ENCODE results near the gene LMOD3. TPM values are rescaled to one million over a fixed set of nuclear protein-coding genes. Genes with fewer than 3 reads are reported as not detected.

LMOD3 gene
- total RNA-seq, 1 experiment from 2014 or later, result not detected

DNA sequence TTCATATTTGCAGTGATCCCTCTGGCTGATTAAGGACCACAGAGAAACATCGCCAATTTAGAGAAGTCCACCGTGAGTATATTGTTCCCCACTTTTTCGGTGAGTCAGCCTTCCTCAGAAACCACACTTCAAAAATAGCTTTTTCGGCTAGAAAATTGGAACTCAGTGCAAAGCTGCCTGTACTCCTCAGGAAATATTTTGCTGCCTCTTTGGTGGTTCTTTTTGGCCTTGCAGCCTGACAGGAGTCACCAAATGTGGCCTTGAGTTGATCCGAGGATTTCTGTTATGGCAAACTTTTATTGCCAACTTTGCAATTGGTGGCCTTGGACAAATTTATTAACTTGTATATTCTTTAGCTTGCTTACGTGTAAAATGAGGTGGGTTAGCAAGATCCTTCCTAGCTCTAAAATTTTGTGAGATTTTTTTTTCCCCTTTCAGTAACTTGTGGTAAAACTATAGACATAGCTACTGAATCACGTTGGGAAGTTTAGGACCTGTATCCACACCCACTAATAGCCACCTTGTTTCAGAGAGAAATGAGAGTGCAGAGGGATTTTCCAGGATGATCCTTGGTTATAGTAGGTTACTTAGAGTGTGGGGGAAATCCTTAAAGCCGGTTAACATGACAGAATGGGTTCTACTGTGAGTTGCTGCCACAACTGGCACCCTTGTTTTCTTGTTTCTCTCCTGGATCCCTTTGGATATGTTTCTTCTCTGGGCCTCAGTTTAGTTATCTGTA is 27.8 kb downstream of the LMOD3 start:
- Mint-ChIP-seq H3K27ac (ENCODE audit: unreplicated experiment) (no peak overlapping the region), H3K36me3 (ENCODE audit: insufficient read depth, unreplicated experiment) (peaks cover 38% of the 10 kb centered on the region), H3K9me3 (ENCODE audit: low read depth, unreplicated experiment) (no peaks in the 10 kb centered on the region), H3K4me1 (ENCODE audit: low read depth, unreplicated experiment) (peaks cover 30% of the 10 kb centered on the region), H3K4me3 (ENCODE audit: low read depth, unreplicated experiment) (no peak overlapping the region), H3K27me3 (ENCODE audit: unreplicated experiment) (no peaks in the 10 kb centered on the region)
- CTCF ChIA-PET, result no interaction called here
- BruUV-seq (replicated peaks), result no TSS peak
- TF ChIP-seq CTCF (IDR thresholded peaks at IDR 0.05; ENCODE audit: unreplicated experiment), result no peak
- no peak for DNase-seq
- intact Hi-C loops (cut with micrococcal nuclease; ENCODE audit: unreplicated experiment), result no loop called here

DNA sequence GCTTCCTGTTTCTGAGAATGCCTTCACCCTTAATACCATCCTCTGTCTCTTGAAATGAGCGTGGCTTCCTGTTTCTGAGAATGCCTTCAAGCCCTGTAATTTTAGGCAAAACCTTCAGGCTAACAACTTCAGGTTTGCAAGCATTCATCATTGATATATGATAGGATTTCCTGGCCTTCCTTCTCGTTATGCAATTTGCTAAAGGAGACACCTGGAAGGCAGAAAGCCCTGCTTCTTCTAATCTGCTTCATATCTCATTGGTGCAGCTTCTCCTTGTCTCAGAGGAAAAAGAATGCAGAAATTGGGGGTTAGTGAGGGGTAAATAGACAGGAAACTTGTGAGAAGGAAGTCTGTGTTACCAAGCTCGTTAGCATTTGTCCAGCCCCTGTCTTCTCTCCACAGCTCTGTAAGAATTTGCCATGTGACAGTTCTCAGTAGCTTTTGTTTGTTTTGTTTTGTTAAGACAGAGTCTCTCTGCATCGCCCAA is 30.3 kb downstream of the LMOD3 start:
- BruUV-seq (replicated peaks), result no TSS peak
- TF ChIP-seq CTCF (IDR thresholded peaks at IDR 0.05; ENCODE audit: unreplicated experiment), result no peak
- Mint-ChIP-seq H3K27me3 (ENCODE audit: unreplicated experiment) (no peaks in the 10 kb centered on the region), H3K4me1 (ENCODE audit: low read depth, unreplicated experiment) (peaks cover 39% of the 10 kb centered on the region), H3K36me3 (ENCODE audit: insufficient read depth, unreplicated experiment) (peaks cover 29% of the 10 kb centered on the region), H3K27ac (ENCODE audit: unreplicated experiment) (no peak overlapping the region), H3K9me3 (ENCODE audit: low read depth, unreplicated experiment) (no peaks in the 10 kb centered on the region), H3K4me3 (ENCODE audit: low read depth, unreplicated experiment) (no peak overlapping the region)
- DNase-seq, result no peak
- intact Hi-C loops (cut with micrococcal nuclease; ENCODE audit: unreplicated experiment), result no loop called here
- CTCF ChIA-PET, result interaction anchor here (0.8 kb wide), 1 partner anchor 15 kb away, joined by 3 read pairs; no protein-coding TSS in a partner anchor

- no peak for TF ChIP-seq CTCF (IDR thresholded peaks at IDR 0.05; ENCODE audit: unreplicated experiment)
- Mint-ChIP-seq H3K27me3 (ENCODE audit: unreplicated experiment) (no peaks in the 10 kb centered on the region), H3K4me3 (ENCODE audit: low read depth, unreplicated experiment) (no peak overlapping the region), H3K27ac (ENCODE audit: unreplicated experiment) (no peak overlapping the region), H3K9me3 (ENCODE audit: low read depth, unreplicated experiment) (no peaks in the 10 kb centered on the region), H3K4me1 (ENCODE audit: low read depth, unreplicated experiment) (peaks cover 39% of the 10 kb centered on the region), H3K36me3 (ENCODE audit: insufficient read depth, unreplicated experiment) (peaks cover 29% of the 10 kb centered on the region)
- CTCF ChIA-PET, result interaction anchor here (0.6 to 0.8 kb wide), 3 partner anchors 15 to 1536 kb away, joined by 3 to 5 read pairs (median 3); no protein-coding TSS in a partner anchor
- intact Hi-C loops (cut with micrococcal nuclease; ENCODE audit: unreplicated experiment), result no loop called here
- no peak for DNase-seq
- no TSS peak for BruUV-seq (replicated peaks)
Observed at GRCh38 chr3:69091389-69092029, 30.9 kb downstream of the LMOD3 start.

DNA sequence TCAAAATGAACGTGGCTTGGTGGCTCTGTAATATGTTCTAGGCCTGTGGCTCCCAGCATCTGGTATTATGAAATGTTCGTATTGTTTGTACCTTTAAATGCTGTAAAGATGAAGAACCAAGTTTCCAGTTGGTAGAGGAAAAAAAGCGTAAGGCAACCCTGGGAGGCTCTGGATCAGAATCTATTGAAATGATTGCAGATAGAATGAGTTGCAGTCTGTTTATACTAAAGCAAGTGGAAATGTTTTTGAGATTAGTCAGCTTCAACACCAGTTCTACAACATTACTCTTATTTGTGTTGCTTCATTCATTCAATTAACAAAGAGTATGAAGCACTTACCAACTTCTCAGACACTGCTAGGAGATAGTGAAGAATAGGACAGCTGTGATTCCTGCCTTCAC is 32.4 kb downstream of the LMOD3 start:
- TF ChIP-seq CTCF (IDR thresholded peaks at IDR 0.05; ENCODE audit: unreplicated experiment), result no peak
- CTCF ChIA-PET, result interaction anchor here (0.7 to 1.0 kb wide), 2 partner anchors 8 to 38 kb away, joined by 3 read pairs; partner anchors contain the start of gene TMF1
- Mint-ChIP-seq H3K9me3 (ENCODE audit: low read depth, unreplicated experiment) (no peaks in the 10 kb centered on the region), H3K27me3 (ENCODE audit: unreplicated experiment) (no peaks in the 10 kb centered on the region), H3K4me1 (ENCODE audit: low read depth, unreplicated experiment) (peaks cover 46% of the 10 kb centered on the region), H3K27ac (ENCODE audit: unreplicated experiment) (no peak overlapping the region), H3K4me3 (ENCODE audit: low read depth, unreplicated experiment) (peak overlapping the region; percentile 12), H3K36me3 (ENCODE audit: insufficient read depth, unreplicated experiment) (peaks cover 38% of the 10 kb centered on the region)
- peak; percentile 13 for DNase-seq
- intact Hi-C loops (cut with micrococcal nuclease; ENCODE audit: unreplicated experiment), result no loop called here
- no TSS peak for BruUV-seq (replicated peaks)
